GM12878 (cell line): Measurements from ENCODE around the gene COL13A1. TPM values are rescaled to one million over a fixed set of nuclear protein-coding genes. Genes with fewer than 3 reads are reported as not detected.

Source experiments
- ATAC-seq: fragments of 200-7000 bp; cut with Tn5 transposase; 3 replicates; pipeline ENCODE4 v1.9.1; 2020; ENCODE audit warnings: mild to moderate bottlenecking, moderate library complexity
- BruUV-seq: library from RNA; stranded (reverse); fragments of 400-500 nt; replicated peaks from 2 replicates; lab custom pipeline; 2021; lab: Mats Ljungman, UMichigan
- CTCF ChIA-PET: fragments of 300-600 bp; sonication (Branson Sonifier 250); formaldehyde crosslinking; extraction: SDS; loops from one replicate; lab custom pipeline; 2021; ENCODE audit warnings: inconsistent platforms; lab: Yijun Ruan, JAX
- POLR2A ChIA-PET: fragments of 350-600 bp; formaldehyde crosslinking; extraction: SDS; loops from one replicate; lab custom pipeline; 2021; ENCODE audit warnings: inconsistent platforms; lab: Charles Lee
- RAD21 ChIA-PET: fragments of 300-600 bp; sonication (Branson Sonifier 250); formaldehyde crosslinking; loops from one replicate; lab custom pipeline; 2023; ENCODE audit warnings: antibody characterized with exemption; ENCODE audit not compliant: unreplicated experiment; lab: Charles Lee
- SMC1A ChIA-PET: fragments of 300-600 bp; sonication (Branson Sonifier 250); formaldehyde crosslinking; loops from one replicate; lab custom pipeline; 2023; ENCODE audit not compliant: unreplicated experiment, uncharacterized antibody; lab: Charles Lee
- DNase-seq: peaks from one replicate; pipeline ENCODE4 v3.0.0-alpha.2; 2011; ENCODE audit warnings: low read depth, low spot score
- FAIRE-seq: peaks from 3 replicates; lab custom pipeline; 2011; peaks lifted over from hg19 to GRCh38; lab: Jason Lieb, UNC
- H2AFZ ChIP-seq: 2 replicates; pipeline ENCODE4 v1.6.0; 2011; ENCODE audit warnings: low read depth, low read length, control low read depth; ENCODE audit not compliant: control insufficient read depth
- H3K27ac ChIP-seq: 2 replicates; pipeline ENCODE4 v1.5.1; 2011; ENCODE audit warnings: control low read depth; ENCODE audit not compliant: control insufficient read depth, insufficient read depth
- H3K27me3 ChIP-seq, 2 experiments: replicated peaks in 1 of 2; 2 replicates each; pipeline versions ENCODE4 v1.6.0 to v1.6.1; 2011; ENCODE audit warnings: low read length in 1 of 2; ENCODE audit not compliant: control insufficient read depth in 2 of 2, insufficient read depth in 2 of 2
- H3K36me3 ChIP-seq, 2 experiments: 2 replicates each; pipeline ENCODE4 v1.5.1; 2011; ENCODE audit warnings: low read length in 1 of 2; ENCODE audit not compliant: control insufficient read depth in 2 of 2, insufficient read depth in 2 of 2
- H3K4me1 ChIP-seq: 2 replicates; pipeline ENCODE4 v1.6.1; 2011; ENCODE audit warnings: mild to moderate bottlenecking, low read length, moderate library complexity, mixed read lengths; ENCODE audit not compliant: control insufficient read depth, insufficient read depth
- H3K4me2 ChIP-seq: 2 replicates; pipeline ENCODE4 v1.6.0; 2011; ENCODE audit warnings: control low read depth; ENCODE audit not compliant: control insufficient read depth, insufficient read depth
- H3K4me3 ChIP-seq: fragments of 200-600 bp; sonication (generic); 2 replicates; pipeline ENCODE4 v1.5.1; 2016
- H3K79me2 ChIP-seq: 2 replicates; pipeline ENCODE4 v1.6.0; 2011; ENCODE audit warnings: low read length; ENCODE audit not compliant: control insufficient read depth, insufficient read depth
- H3K9ac ChIP-seq: 2 replicates; pipeline ENCODE4 v1.8.0; 2011; ENCODE audit warnings: low read length, control low read depth, mixed read lengths; ENCODE audit not compliant: control insufficient read depth, insufficient read depth
- H3K9me3 ChIP-seq: replicated peaks from 3 replicates; pipeline ENCODE4 v1.5.1; 2011; ENCODE audit warnings: mild to moderate bottlenecking, low read length; ENCODE audit not compliant: control insufficient read depth, insufficient read depth
- H4K20me1 ChIP-seq: 2 replicates; pipeline ENCODE4 v1.6.0; 2011; ENCODE audit not compliant: control insufficient read depth, insufficient read depth
- BCL3 ChIP-seq: IDR thresholded peaks from 2 replicates; pipeline ENCODE4 v1.6.1; 2011; ENCODE audit warnings: borderline replicate concordance, low read depth, mild to moderate bottlenecking, moderate library complexity, low read length; ENCODE audit not compliant: insufficient read depth, poor library complexity, severe bottlenecking
- BCLAF1 ChIP-seq: fragments of 450-650 bp; IDR thresholded peaks from 2 replicates; pipeline ENCODE4 v1.6.1; 2017; ENCODE audit warnings: antibody characterized with exemption, mild to moderate bottlenecking, moderate library complexity
- CHD2 ChIP-seq: IDR thresholded peaks from 2 replicates; pipeline ENCODE4 v1.6.1; 2011; ENCODE audit warnings: low read depth, low read length, improper control_type of control experiment, borderline replicate concordance
- EZH2 ChIP-seq: IDR thresholded peaks from 2 replicates; pipeline ENCODE4 v1.6.1; 2012; ENCODE audit warnings: low read depth, mild to moderate bottlenecking, control low read depth, inconsistent platforms, low read length, borderline replicate concordance; ENCODE audit not compliant: control insufficient read depth
- HDAC6 ChIP-seq: fragments of 200-600 bp; sonication (generic); IDR thresholded peaks from one replicate; pipeline ENCODE4 v1.8.0; 2017; ENCODE audit warnings: antibody characterized with exemption; ENCODE audit not compliant: unreplicated experiment
- IKZF1 ChIP-seq: fragments of 450-650 bp; conservative IDR thresholded peaks from 2 replicates; pipeline ENCODE4 v1.6.1; 2017; ENCODE audit warnings: antibody characterized with exemption, mild to moderate bottlenecking
- JUND ChIP-seq: IDR thresholded peaks from 2 replicates; pipeline ENCODE4 v1.6.1; 2012; ENCODE audit warnings: low read depth, mild to moderate bottlenecking, low read length, improper control_type of control experiment, moderate library complexity
- KLF5 ChIP-seq: fragments of 450-650 bp; IDR thresholded peaks from 2 replicates; pipeline ENCODE4 v1.6.1; 2014; ENCODE audit warnings: mild to moderate bottlenecking; ENCODE audit not compliant: partially characterized antibody
- NFYA ChIP-seq: IDR thresholded peaks from 2 replicates; pipeline ENCODE4 v1.6.1; 2011; ENCODE audit warnings: low read depth, mild to moderate bottlenecking, low read length, improper control_type of control experiment, borderline replicate concordance
- PAX5 ChIP-seq: IDR thresholded peaks from 2 replicates; pipeline ENCODE4 v1.6.1; 2011; ENCODE audit warnings: low read depth, low read length, borderline replicate concordance
- PKNOX1 ChIP-seq: fragments of 450-650 bp; IDR thresholded peaks from 2 replicates; pipeline ENCODE4 v1.6.1; 2016; ENCODE audit warnings: mild to moderate bottlenecking
- REST ChIP-seq: IDR thresholded peaks from 2 replicates; pipeline ENCODE4 v1.6.1; 2012; ENCODE audit warnings: mild to moderate bottlenecking, low read depth, low read length
- TAF1 ChIP-seq: IDR thresholded peaks from 2 replicates; pipeline ENCODE4 v1.6.1; 2011; ENCODE audit warnings: mild to moderate bottlenecking, low read depth, low read length, borderline replicate concordance
- ZNF207 ChIP-seq: fragments of 450-650 bp; IDR thresholded peaks from 2 replicates; pipeline ENCODE4 v1.6.1; 2014; ENCODE audit warnings: antibody characterized with exemption, mild to moderate bottlenecking, borderline replicate concordance
- WGBS: methylation state at CpG from one replicate; pipeline ENCODE4 v1.1.6; 2016; ENCODE audit warnings: low lambda C conversion rate; ENCODE audit not compliant: insufficient replicate concordance, insufficient coverage; ENCODE audit errors: missing lambda C conversion rate; 5-methylcytosine and 5-hydroxymethylcytosine counted together
- in situ Hi-C: fragments of 300-500 bp; cut with MboI; formaldehyde crosslinking; loops from 9 replicates; pipeline ENCODE4 v1.14.3; 2018; ENCODE audit warnings: mixed read lengths
- intact Hi-C: fragments of 100-400 bp; cut with micrococcal nuclease; formaldehyde crosslinking; loops from one replicate; pipeline ENCODE4 v1.14.2; 2022; ENCODE audit not compliant: unreplicated experiment
- polyA plus RNA-seq, 11 experiments: library from polyadenylated mRNA; depleted of rRNA in 4 of 11; unstranded in 6 of 11; stranded (reverse) in 5 of 11; fragments of >200 nt; fragmentation: Nextera tagmentation in 4 of 11; fragmentation: Illumina TruSeq in 1 of 11; extraction: Ambion mirVana in 4 of 11; extraction: Trizol in 1 of 11; gene quantifications; 1 replicate in 1 of 11; 2 replicates in 10 of 11; pipeline versions ENCODE4 v1.2.1 to v1.2.3, GENCODE V29; 2011 to 2016; ENCODE audit warnings: inconsistent platforms in 2 of 11, missing spikeins in 2 of 11, low read depth in 1 of 11
- total RNA-seq, 4 experiments: library from RNA; depleted of rRNA in 3 of 4; stranded (reverse); fragments of >200 nt in 3 of 4; fragmentation: Illumina TruSeq in 1 of 4; extraction: Trizol in 1 of 4; gene quantifications; 2 replicates each; pipeline versions ENCODE4 v1.2.1 to v1.2.3, GENCODE V29; 2013 to 2021

Gene COL13A1
- total and polyA plus RNA-seq, 10 of the 15 experiments (the other 5 are each of a cell fraction or from before 2014, with no cell fraction given) = 0.03 to 0.15 (median 0.05) TPM; not detected in 7

GRCh38 chr10:69846293-69846921 lies 44.7 kb downstream of the COL13A1 start:
- in situ Hi-C loops (no loop called here), intact Hi-C loops (no loop called here)
- no peak overlapping the region for H3K4me3 ChIP-seq
- H4K20me1 ChIP-seq = no peaks in the 10 kb centered on the region
- no TSS peak for BruUV-seq
- FAIRE-seq = no peak
- ChIA-PET SMC1A (no interaction called here), CTCF (no interaction called here), POLR2A (no interaction called here), RAD21 (no interaction called here)
- H3K79me2 ChIP-seq = no peaks in the 10 kb centered on the region
- no peak overlapping the region for H3K4me2 ChIP-seq
- H2AFZ ChIP-seq = no peak overlapping the region
- no peak overlapping the region for H3K27ac ChIP-seq
- no peak for ATAC-seq
- WGBS = 11% methylated on average over 14 of the region's 14 CpGs
- no peaks in the 10 kb centered on the region for H3K36me3 ChIP-seq
- peaks cover 6 to 8% of the 10 kb centered on the region in 2 experiments; a peak in 3 of 4 replicates for H3K27me3 ChIP-seq
- DNase-seq = no peak
- no peaks in the 10 kb centered on the region; the same call in 2 of the 3 replicates for H3K9me3 ChIP-seq
- no peaks in the 10 kb centered on the region for H3K4me1 ChIP-seq
- H3K9ac ChIP-seq = no peak overlapping the region
- TF ChIP-seq ZNF207 (no peak), IKZF1 (no peak), REST (no peak), NFYA (no peak), CHD2 (no peak), PAX5 (no peak), JUND (no peak), KLF5 (no peak), BCLAF1 (no peak), HDAC6 (no peak), BCL3 (no peak), TAF1 (no peak), PKNOX1 (no peak), EZH2 (no peak)
